Suprapubic skin (tissue), 4 donors: ENCODE results near the gene SMOC2. TPM values are rescaled to one million over a fixed set of nuclear protein-coding genes. Genes with fewer than 3 reads are reported as not detected.

Experiments
- DNase-seq, 2 donors: peaks; one replicate each; pipeline ENCODE4 v3.0.0-alpha.2; 2019; ENCODE audit warnings: low spot score in 2 of 2
- H3K27ac ChIP-seq: fragments of 200-600 bp; sonication (generic); one replicate; pipeline ENCODE4 v1.5.1; 2019
- H3K27me3 ChIP-seq: fragments of 200-600 bp; sonication (generic); one replicate; pipeline ENCODE4 v1.5.1; 2019
- H3K36me3 ChIP-seq: fragments of 200-600 bp; sonication (generic); one replicate; pipeline ENCODE4 v1.5.1; 2019
- H3K4me1 ChIP-seq: fragments of 200-600 bp; sonication (generic); one replicate; pipeline ENCODE4 v1.5.1; 2019
- H3K4me3 ChIP-seq: fragments of 200-600 bp; sonication (generic); one replicate; pipeline ENCODE4 v1.5.1; 2019; ENCODE audit warnings: mild to moderate bottlenecking
- H3K9me3 ChIP-seq: fragments of 200-600 bp; sonication (generic); one replicate; pipeline ENCODE4 v1.5.1; 2019
- CTCF ChIP-seq, 2 donors: fragments of 200-600 bp in 1 of 2; fragments of 450-650 bp in 1 of 2; sonication (generic) in 1 of 2; IDR thresholded peaks; one replicate each; pipeline ENCODE4 v1.5.1; 2016 to 2019; ENCODE audit warnings: antibody characterized with exemption in 2 of 2, mild to moderate bottlenecking in 1 of 2, moderate library complexity in 1 of 2
- EP300 ChIP-seq: sonication (generic); formaldehyde crosslinking; IDR thresholded peaks from one replicate; pipeline ENCODE4 v1.6.1; 2017; ENCODE audit warnings: antibody characterized with exemption
- POLR2A ChIP-seq, 2 donors: fragments of 450-650 bp; IDR thresholded peaks; one replicate each; pipeline ENCODE4 v1.6.1; 2017; ENCODE audit warnings: antibody characterized with exemption in 2 of 2, mild to moderate bottlenecking in 2 of 2, moderate library complexity in 2 of 2
- POLR2AphosphoS5 ChIP-seq, 3 donors: sonication (generic); formaldehyde crosslinking; IDR thresholded peaks; one replicate each; pipeline ENCODE4 v1.6.1; 2017; ENCODE audit warnings: antibody characterized with exemption in 3 of 3
- WGBS: methylation state at CpG from one replicate; pipeline ENCODE4 v1.1.5; 2018; 5-methylcytosine and 5-hydroxymethylcytosine counted together
- total RNA-seq, 4 donors: library from RNA; depleted of rRNA; stranded (reverse); fragments of >200 nt; gene quantifications; one replicate each; pipeline ENCODE4 v1.1.0, GENCODE V29; 2016

Gene SMOC2
- total RNA-seq, 4 donors from 2014 or later, result 16.2 to 22.9 (median 18.8) TPM

GRCh38 chr6:168538892-168539811 is 98.2 kb downstream of the SMOC2 start:
- no peaks in the 10 kb centered on the region for H3K9me3 ChIP-seq
- no peak overlapping the region for H3K4me3 ChIP-seq
- H3K4me1 ChIP-seq, result peaks cover 17% of the 10 kb centered on the region
- H3K27ac ChIP-seq, result no peak overlapping the region
- H3K27me3 ChIP-seq, result peaks cover 7% of the 10 kb centered on the region
- TF ChIP-seq POLR2A (IDR thresholded peaks at IDR 0.05), result no peak
- no peak for TF ChIP-seq POLR2AphosphoS5 (IDR thresholded peaks at IDR 0.05)
- no peak for TF ChIP-seq CTCF (IDR thresholded peaks at IDR 0.05)
- TF ChIP-seq EP300, result no peak
- H3K36me3 ChIP-seq, result no peaks in the 10 kb centered on the region
- WGBS, result 78% methylated on average over 21 of the region's 21 CpGs
- DNase-seq, result no peak

GRCh38 chr6:168540713-168541291 is 99.8 kb downstream of the SMOC2 start:
- 80% methylated on average over 15 of the region's 15 CpGs for WGBS
- Histone ChIP-seq H3K4me1 (peaks cover 17% of the 10 kb centered on the region), H3K9me3 (no peaks in the 10 kb centered on the region), H3K4me3 (no peak overlapping the region), H3K27ac (peak overlapping the region; percentile 48), H3K36me3 (no peaks in the 10 kb centered on the region), H3K27me3 (peaks cover 7% of the 10 kb centered on the region)
- TF ChIP-seq POLR2A (IDR thresholded peaks at IDR 0.05), result no peak
- TF ChIP-seq CTCF (IDR thresholded peaks at IDR 0.05), result no peak
- TF ChIP-seq POLR2AphosphoS5 (IDR thresholded peaks at IDR 0.05), result no peak
- no peak for TF ChIP-seq EP300
- no peak for DNase-seq

- Histone ChIP-seq H3K36me3 (no peaks in the 10 kb centered on the region), H3K9me3 (no peaks in the 10 kb centered on the region), H3K27ac (peak overlapping the region; percentile 48), H3K27me3 (peaks cover 7% of the 10 kb centered on the region), H3K4me1 (peaks cover 17% of the 10 kb centered on the region), H3K4me3 (no peak overlapping the region)
- no peak for TF ChIP-seq POLR2A (IDR thresholded peaks at IDR 0.05)
- no peak for TF ChIP-seq EP300
- 86% methylated on average over 4 of the region's 4 CpGs for WGBS
- no peak for DNase-seq
Observed at GRCh38 chr6:168541307-168541706, 100.3 kb downstream of the SMOC2 start.

GRCh38 chr6:168542301-168542700 is 101.3 kb downstream of the SMOC2 start:
- no peak overlapping the region for H3K4me3 ChIP-seq
- 36% methylated on average over 8 of the region's 8 CpGs for WGBS
- no peak for TF ChIP-seq CTCF (IDR thresholded peaks at IDR 0.05)
- TF ChIP-seq POLR2AphosphoS5 (IDR thresholded peaks at IDR 0.05), result peak in 1 of 3 donors; percentile 11
- no peak for DNase-seq
- peak overlapping the region; percentile 48 for H3K27ac ChIP-seq
- H3K9me3 ChIP-seq, result no peaks in the 10 kb centered on the region
- peaks cover 7% of the 10 kb centered on the region for H3K27me3 ChIP-seq
- H3K4me1 ChIP-seq, result peaks cover 12% of the 10 kb centered on the region
- H3K36me3 ChIP-seq, result no peaks in the 10 kb centered on the region

GRCh38 chr6:168545428-168545827 is 104.4 kb downstream of the SMOC2 start:
- H3K4me1 ChIP-seq, result peaks cover 12% of the 10 kb centered on the region
- TF ChIP-seq POLR2A (IDR thresholded peaks at IDR 0.05) (no peak), POLR2AphosphoS5 (IDR thresholded peaks at IDR 0.05) (no peak), CTCF (IDR thresholded peaks at IDR 0.05) (no peak), EP300 (no peak)
- H3K9me3 ChIP-seq, result no peaks in the 10 kb centered on the region
- peak overlapping the region; percentile 86 for H3K27ac ChIP-seq
- no peaks in the 10 kb centered on the region for H3K36me3 ChIP-seq
- 76% methylated on average over 6 of the region's 6 CpGs for WGBS
- H3K27me3 ChIP-seq, result no peaks in the 10 kb centered on the region
- DNase-seq, result peak in 1 of 2 donors; percentile 58
- no peak overlapping the region for H3K4me3 ChIP-seq
